Measurements from ENCODE around the gene DIAPH3.
"Not testable (repeated sequence)": the region's sequence is repeated elsewhere in the genome, so short reads cannot be mapped to it uniquely, and the experiment has no call there.

The DIAPH3 gene

GRCh38 chr13:60093425-60094019 lies 70.2 kb downstream of the DIAPH3 start:
- Histone ChIP-seq H3F3A (ENCODE audit: low read depth) (no peaks in the 10 kb centered on the region), H3K9me3 (ENCODE audit: insufficient read depth, low read depth, low read length) (no peaks in the 10 kb centered on the region; the same call in 1 of the 2 replicates), H2AFZ (ENCODE audit: low read length) (no peak overlapping the region), H3K4me3 (ENCODE audit: low read length, poor library complexity, severe bottlenecking) (no peak overlapping the region), H3K4me2 (ENCODE audit: low read depth, low read length, poor library complexity, severe bottlenecking) (no peak overlapping the region), H3K79me2 (ENCODE audit: insufficient read depth, low read length) (peaks cover 19% of the 10 kb centered on the region; the same call in 1 of the 2 replicates), H3K9ac (ENCODE audit: low read depth, low read length, poor library complexity, severe bottlenecking) (no peak overlapping the region), H3K4me1 (ENCODE audit: insufficient read depth, low read length, poor library complexity, severe bottlenecking) (no peaks in the 10 kb centered on the region), H4K20me1 (ENCODE audit: insufficient read depth, low read length, poor library complexity, severe bottlenecking) (no peaks in the 10 kb centered on the region), H3K36me3 (ENCODE audit: insufficient read depth, low read length) (peaks cover 36% of the 10 kb centered on the region), H3K27me3 (ENCODE audit: insufficient read depth, low read length, poor library complexity, severe bottlenecking) (no peaks in the 10 kb centered on the region), H3K9me2 (replicated peaks; ENCODE audit: low read depth, low read length) (no peaks in the 10 kb centered on the region)
- TF ChIP-seq EZH2phosphoT487 (IDR thresholded peaks at IDR 0.05; ENCODE audit: borderline replicate concordance) (no peak), CTCF (conservative IDR thresholded peaks at IDR 0.05; ENCODE audit: low read length) (no peak)

DNA sequence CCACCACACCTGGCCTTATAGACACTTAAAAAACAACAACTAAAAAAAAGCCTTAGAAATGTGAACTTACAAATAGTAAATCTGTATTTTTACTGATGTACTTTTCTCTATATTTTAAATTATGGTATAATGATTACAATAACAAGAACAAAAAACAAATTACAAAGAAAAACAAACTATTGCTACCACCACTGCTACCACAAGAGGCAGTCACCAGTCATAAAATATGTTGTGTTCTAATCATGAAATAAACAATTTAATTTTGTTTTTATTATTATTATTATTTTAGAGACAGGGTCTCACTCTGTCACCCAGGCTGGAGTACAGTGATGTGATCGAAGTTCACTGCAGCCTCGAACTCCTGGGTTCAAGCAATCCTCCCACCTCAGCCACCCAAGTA lies 72.2 kb downstream of the DIAPH3 start:
- no peaks in the 10 kb centered on the region for H3K9me3 ChIP-seq (ENCODE audit: insufficient read depth, low read depth, low read length)
- no peak for TF ChIP-seq EZH2phosphoT487 (IDR thresholded peaks at IDR 0.05; ENCODE audit: borderline replicate concordance)
- no peak for TF ChIP-seq CTCF (conservative IDR thresholded peaks at IDR 0.05; ENCODE audit: low read length)
- peaks cover 8% of the 10 kb centered on the region; the same call in 1 of the 2 replicates for H3K79me2 ChIP-seq (ENCODE audit: insufficient read depth, low read length)
- no peaks in the 10 kb centered on the region for H4K20me1 ChIP-seq (ENCODE audit: insufficient read depth, low read length, poor library complexity, severe bottlenecking)
- H3K4me3 ChIP-seq (ENCODE audit: low read length, poor library complexity, severe bottlenecking), result no peak overlapping the region
- H3K36me3 ChIP-seq (ENCODE audit: insufficient read depth, low read length), result peaks cover 26% of the 10 kb centered on the region; the same call in 1 of the 2 replicates
- H3K27me3 ChIP-seq (ENCODE audit: insufficient read depth, low read length, poor library complexity, severe bottlenecking), result no peaks in the 10 kb centered on the region
- H3F3A ChIP-seq (ENCODE audit: low read depth), result no peaks in the 10 kb centered on the region
- H2AFZ ChIP-seq (ENCODE audit: low read length), result no peak overlapping the region
- H3K4me1 ChIP-seq (ENCODE audit: insufficient read depth, low read length, poor library complexity, severe bottlenecking), result no peaks in the 10 kb centered on the region
- no peak overlapping the region for H3K9ac ChIP-seq (ENCODE audit: low read depth, low read length, poor library complexity, severe bottlenecking)
- H3K4me2 ChIP-seq (ENCODE audit: low read depth, low read length, poor library complexity, severe bottlenecking), result no peak overlapping the region
- no peaks in the 10 kb centered on the region for H3K9me2 ChIP-seq (replicated peaks; ENCODE audit: low read depth, low read length)

- H3K9me2 ChIP-seq (replicated peaks; ENCODE audit: low read depth, low read length), result no peaks in the 10 kb centered on the region
- peaks cover 6% of the 10 kb centered on the region for H3K4me1 ChIP-seq (ENCODE audit: insufficient read depth, low read length, poor library complexity, severe bottlenecking)
- peaks cover 26% of the 10 kb centered on the region; the same call in 1 of the 2 replicates for H3K36me3 ChIP-seq (ENCODE audit: insufficient read depth, low read length)
- H2AFZ ChIP-seq (ENCODE audit: low read length), result no peak overlapping the region
- peaks cover 3% of the 10 kb centered on the region; the same call in 1 of the 2 replicates for H3K79me2 ChIP-seq (ENCODE audit: insufficient read depth, low read length)
- TF ChIP-seq EZH2phosphoT487 (IDR thresholded peaks at IDR 0.05; ENCODE audit: borderline replicate concordance) (no peak), CTCF (conservative IDR thresholded peaks at IDR 0.05; ENCODE audit: low read length) (no peak)
- H3K4me3 ChIP-seq (ENCODE audit: low read length, poor library complexity, severe bottlenecking), result no peak overlapping the region
- no peaks in the 10 kb centered on the region for H3K9me3 ChIP-seq (ENCODE audit: insufficient read depth, low read depth, low read length)
- no peaks in the 10 kb centered on the region for H3K27me3 ChIP-seq (ENCODE audit: insufficient read depth, low read length, poor library complexity, severe bottlenecking)
- no peaks in the 10 kb centered on the region for H3F3A ChIP-seq (ENCODE audit: low read depth)
- no peak overlapping the region for H3K9ac ChIP-seq (ENCODE audit: low read depth, low read length, poor library complexity, severe bottlenecking)
- H3K4me2 ChIP-seq (ENCODE audit: low read depth, low read length, poor library complexity, severe bottlenecking), result no peak overlapping the region
- no peaks in the 10 kb centered on the region for H4K20me1 ChIP-seq (ENCODE audit: insufficient read depth, low read length, poor library complexity, severe bottlenecking)
These were observed 73.2 kb downstream of the DIAPH3 start for GRCh38 chr13:60090574-60090973.

- H3K9ac ChIP-seq (ENCODE audit: low read depth, low read length, poor library complexity, severe bottlenecking); H3K27me3 ChIP-seq (ENCODE audit: insufficient read depth, low read length, poor library complexity, severe bottlenecking); H2AFZ ChIP-seq (ENCODE audit: low read length); H3F3A ChIP-seq (ENCODE audit: low read depth); H3K9me2 ChIP-seq (replicated peaks; ENCODE audit: low read depth, low read length); H3K4me2 ChIP-seq (ENCODE audit: low read depth, low read length, poor library complexity, severe bottlenecking); H4K20me1 ChIP-seq (ENCODE audit: insufficient read depth, low read length, poor library complexity, severe bottlenecking); H3K4me3 ChIP-seq (ENCODE audit: low read length, poor library complexity, severe bottlenecking): not testable (repeated sequence)
- Histone ChIP-seq H3K79me2 (ENCODE audit: insufficient read depth, low read length) (peaks cover 24% of the 10 kb centered on the region; the same call in 1 of the 2 replicates), H3K36me3 (ENCODE audit: insufficient read depth, low read length) (peaks cover 10% of the 10 kb centered on the region), H3K4me1 (ENCODE audit: insufficient read depth, low read length, poor library complexity, severe bottlenecking) (peaks cover 21% of the 10 kb centered on the region), H3K9me3 (ENCODE audit: insufficient read depth, low read depth, low read length) (peaks cover 11% of the 10 kb centered on the region; the same call in 1 of the 2 replicates)
These were observed 79.9 kb downstream of the DIAPH3 start for GRCh38 chr13:60083780-60084179.
